LoVo (cell line): ENCODE measurements around the gene RPS25.
"Not testable (repeated sequence)": the region's sequence is repeated elsewhere in the genome, so short reads cannot be mapped to it uniquely, and the experiment has no call there.

Source experiments
- DNase-seq: peaks from one replicate; pipeline ENCODE4 v3.0.0-alpha.2; 2016; ENCODE audit warnings: low spot score

The RPS25 gene

DNA sequence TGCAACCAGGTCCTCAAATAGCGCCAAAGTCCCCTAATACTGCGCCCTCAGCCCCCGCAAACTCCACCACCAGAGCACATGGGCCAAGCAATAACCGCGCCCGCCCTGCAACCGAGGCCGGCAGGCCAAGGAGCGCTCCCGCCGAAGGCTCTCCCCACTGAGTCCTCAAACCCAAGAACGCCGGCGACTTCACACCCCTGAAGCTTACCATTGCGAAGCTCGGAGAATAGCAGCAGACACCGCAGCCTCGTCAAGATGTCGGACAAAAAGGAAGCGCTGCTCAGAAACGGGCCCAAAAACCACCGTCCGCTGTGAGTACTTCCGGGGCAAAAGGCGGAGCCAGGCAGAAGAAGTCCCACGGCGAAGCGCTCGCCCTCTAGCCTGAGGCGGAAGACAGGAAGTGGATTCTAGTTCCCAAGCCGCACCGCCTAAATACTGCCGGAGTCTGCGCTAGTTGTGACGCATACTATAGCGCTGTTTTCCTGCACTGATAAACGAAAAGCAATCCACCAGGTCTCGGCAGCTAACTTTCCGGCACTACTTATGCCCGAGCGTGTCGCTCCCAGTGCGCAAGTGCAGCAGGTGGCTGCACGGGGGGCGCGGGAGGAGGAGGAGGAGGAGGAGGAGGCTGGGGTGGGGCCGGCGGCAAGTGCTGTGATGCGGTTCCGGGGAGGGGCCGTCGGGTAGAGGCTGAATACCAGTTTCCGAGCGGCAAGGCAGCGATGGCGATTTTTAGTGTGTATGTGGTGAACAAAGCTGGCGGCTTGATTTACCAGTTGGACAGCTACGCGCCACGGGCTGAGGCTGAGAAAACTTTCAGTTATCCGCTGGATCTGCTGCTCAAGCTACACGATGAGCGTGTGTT, at the start of gene RPS25, which contains the start of gene TRAPPC4:
Gene RPS25 (minus strand): TSS at position 270 of the 865 bp plus-strand sequence. CDS start 59 bp downstream, at position 211.
Gene TRAPPC4 (plus strand): TSS at position 693 of the 865 bp plus-strand sequence. CDS start 30 bp downstream, at position 723.
- DNase-seq, result peak; percentile 98

DNA sequence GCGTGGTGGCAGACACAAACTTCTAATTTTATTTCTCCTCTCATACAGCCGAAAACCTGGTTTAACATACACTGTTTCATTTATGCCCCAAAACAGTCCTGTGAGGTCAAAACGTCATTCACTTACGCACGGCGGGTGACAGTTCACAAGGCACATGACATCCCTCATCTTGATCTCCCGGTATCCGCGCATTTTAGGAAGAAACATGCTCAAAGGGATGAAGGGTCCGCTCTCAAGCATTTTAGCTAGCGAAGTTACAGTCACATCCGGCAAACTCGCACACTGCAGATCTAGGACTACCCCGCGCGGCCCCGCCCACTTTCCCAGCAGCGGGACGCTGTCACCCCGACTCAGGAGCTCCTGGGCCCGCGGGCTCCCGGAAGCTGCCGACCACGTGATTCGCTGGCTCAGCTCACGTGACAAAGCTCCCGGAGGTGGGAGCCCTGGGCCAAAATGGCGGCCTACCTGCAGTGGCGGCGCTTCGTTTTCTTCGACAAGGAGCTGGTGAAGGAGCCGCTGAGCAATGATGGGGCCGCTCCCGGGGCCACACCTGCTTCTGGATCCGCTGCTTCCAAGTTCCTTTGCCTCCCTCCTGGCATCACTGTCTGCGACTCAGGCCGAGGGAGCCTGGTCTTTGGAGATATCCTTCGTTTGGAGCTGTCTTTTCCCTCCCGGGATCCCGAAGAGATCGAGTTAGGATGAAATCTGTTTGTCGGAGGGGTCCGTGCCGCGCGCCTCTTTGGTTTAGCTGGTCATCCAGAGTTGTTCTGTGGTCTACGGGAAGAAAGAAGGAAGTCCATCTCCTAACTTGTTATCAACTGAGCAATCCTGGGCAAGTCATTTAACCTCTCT, 49.5 kb upstream of the RPS25 start, which contains the start of gene VPS11:
Gene VPS11 (plus strand): TSS at position 448 of the 852 bp plus-strand sequence. CDS start 6 bp downstream, at position 454.
- peak; percentile 96 for DNase-seq

DNA sequence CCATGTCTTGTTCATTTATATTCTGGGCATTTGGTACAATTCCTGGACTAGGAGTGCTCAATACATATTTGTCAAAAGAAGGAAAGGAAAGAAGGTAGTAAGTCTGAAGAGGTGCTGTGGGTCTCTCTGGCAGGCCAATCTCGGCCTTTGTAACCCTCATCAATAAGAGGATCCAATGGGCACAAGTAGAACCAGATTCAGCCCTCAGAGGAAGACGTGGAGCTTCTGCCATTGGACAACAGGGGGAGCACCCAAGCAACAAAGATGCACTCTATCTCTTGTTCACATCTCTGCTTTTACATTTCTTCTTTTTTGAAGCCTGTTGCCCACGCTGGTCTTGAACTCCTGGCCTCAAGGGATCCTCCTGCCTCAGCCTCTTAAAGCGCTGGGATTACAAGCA, 47.2 kb upstream of the RPS25 start:
- no peak for DNase-seq

DNA sequence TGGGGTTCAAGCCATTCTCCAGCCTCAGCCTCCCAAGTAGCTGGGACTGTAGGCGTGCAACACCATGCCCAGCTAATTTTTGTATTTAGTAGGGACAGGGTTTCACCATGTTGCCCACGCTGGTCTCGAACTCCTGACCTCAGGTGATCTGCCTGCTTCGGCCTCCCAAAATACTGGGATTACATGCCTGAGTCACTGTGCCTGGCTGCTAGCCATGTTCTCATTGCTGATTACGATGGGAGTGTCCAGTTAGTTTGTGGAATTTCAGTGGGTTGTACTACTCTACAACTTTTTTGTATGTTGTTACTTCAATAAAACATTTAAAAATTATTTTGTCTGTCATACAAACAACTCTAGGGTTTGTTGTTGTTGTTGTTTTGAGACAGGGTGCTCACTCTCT, 44.6 kb upstream of the RPS25 start:
- DNase-seq, result peak; percentile 28

DNA sequence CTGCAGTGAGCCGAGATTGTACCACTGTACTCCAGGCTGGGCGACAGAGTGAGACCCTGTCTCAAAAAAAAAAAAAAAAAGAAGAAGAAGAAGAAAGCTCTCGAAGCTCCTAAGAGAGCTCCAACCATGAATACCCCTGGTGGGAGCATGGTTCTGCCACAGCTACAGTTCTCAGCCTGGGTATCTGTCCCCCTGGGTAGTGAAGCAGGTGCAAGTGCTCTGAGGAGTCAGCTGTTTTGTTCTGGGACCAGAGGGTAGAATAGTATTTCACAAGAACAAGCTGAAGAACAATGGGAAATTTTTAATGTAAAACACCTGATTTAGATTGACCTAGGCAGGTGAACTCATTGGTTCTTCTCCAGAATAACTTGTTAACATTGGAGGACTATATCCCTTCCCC, 43.1 kb upstream of the RPS25 start:
- DNase-seq, result no peak

DNA sequence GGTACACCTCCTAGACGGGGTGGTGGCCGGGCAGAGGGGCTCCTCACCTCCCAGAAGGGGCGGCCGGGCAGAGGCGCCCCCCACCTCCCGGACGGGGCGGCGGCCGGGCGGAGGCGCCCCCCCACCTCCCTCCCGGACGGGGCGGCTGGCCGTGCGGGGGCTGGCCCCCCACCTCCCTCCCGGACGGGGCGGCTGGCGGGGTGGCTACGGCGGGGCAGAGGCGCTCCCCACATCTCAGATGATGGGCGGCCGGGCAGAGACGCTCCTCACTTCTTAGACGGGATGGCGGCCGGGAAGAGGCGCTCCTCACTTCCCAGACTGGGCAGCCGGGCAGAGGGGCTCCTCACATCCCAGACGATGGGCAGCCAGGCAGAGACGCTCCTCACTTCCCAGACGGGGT, 41.0 kb upstream of the RPS25 start:
- not testable (repeated sequence) for DNase-seq

DNA sequence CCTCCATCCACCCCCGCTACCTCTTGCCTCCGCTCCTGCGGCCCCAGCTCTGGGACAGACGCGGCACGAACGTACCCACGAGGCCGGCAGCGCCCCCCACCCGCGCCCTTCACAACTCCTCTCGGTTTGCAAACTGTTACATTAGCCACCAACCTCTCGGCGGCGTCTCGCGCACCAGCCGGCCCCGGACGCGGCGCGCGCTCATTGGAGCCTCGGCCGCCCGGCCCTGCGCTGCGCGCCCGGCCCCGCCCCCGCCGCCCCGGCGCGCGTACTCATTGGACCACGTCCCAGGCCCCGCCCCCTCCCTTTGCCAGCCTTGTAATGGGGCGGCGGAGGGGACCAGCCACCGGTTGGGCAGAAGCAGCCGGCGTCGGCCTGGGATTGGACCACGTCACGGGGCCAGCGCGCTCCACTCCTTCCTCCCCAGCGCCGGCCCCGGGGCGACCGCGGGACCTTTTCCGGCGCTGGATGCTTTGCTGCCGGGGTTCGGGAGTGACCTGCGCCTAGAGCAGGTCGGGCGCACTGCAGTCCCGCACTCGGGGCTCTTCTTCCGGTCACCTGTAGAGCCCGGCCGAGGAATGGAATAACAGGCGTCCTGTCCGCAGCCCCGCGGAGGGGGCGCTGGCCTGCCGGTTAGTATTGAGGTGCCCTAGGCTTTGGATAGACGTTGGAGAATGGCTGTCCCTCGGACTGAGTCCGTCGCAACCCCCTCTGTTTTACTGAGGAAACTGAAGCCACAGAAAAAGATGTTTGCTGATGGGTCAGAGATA, 39.0 kb upstream of the RPS25 start, which contains the start of gene HYOU1:
Gene HYOU1 (minus strand): TSS at position 206 of the 770 bp plus-strand sequence. CDS start 1,045 bp downstream, outside the sequence.
- peak; percentile 98 for DNase-seq

DNA sequence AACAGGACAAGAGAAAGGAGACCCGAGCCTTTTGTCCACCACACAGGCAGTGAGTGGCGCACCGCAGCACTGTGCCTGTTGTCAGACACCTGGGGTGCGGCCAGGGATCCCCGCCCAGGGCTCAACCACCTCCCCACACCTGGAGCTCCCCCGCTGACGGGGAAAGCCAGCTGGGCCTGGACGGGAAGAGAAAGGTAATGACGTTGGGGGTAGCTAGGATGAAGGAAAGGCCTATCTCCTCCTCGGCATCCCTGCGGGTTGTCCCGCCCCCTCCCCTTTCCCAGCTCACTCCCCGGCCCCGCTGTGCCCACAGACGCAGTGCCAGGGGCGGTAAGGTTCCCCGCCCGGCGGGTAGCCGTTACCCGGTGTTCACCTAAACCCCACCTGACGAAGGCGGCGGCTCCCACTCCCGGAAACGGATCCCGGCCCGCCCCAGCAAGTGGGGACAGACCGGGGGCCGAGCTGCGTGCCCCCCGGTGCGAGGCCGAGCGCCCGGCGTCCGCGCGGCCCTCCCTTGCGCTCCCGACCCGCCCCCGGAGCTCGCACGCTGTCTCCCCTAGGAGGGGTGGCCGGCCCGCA, 38.4 kb upstream of the RPS25 start:
- peak; percentile 20 for DNase-seq

DNA sequence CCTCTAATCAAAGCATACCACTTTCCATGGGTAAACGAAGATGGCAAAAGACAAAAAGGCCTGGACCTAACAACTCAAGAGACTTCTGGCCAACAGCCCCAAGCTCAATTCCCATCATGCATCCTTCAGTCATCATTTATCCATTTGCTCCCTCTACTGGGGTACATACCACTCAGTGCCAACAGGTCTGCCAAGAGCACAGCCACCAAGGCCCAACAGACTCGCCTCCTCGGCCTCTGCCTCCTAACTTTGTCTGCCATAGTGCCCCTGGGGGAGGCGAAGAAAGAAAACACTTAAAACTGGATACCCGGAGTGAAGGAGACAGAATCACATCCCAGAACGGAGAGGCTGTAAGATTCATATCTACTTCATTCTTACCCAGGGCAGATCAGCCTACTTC, 37.8 kb upstream of the RPS25 start:
- peak; percentile 8 for DNase-seq

DNA sequence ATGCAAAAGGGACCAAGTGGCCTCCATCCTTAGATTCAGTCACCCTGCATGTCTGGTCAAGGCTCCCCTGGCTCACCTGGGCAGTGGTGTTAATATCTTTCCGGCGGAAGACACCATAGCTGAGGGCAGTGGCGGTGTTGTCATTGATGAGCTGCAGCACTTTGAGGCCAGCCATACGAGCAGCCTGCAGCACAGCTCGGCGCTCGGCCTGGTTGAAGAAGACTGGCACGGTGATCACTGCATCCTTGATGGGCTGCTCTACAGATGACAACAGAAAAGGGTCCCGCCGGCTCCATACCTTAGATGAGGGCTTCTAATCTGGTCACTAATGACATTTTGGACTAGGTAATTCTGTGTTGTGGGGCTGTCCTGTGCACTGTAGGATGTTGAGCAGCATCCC, 36.3 kb upstream of the RPS25 start:
- DNase-seq, result no peak

DNA sequence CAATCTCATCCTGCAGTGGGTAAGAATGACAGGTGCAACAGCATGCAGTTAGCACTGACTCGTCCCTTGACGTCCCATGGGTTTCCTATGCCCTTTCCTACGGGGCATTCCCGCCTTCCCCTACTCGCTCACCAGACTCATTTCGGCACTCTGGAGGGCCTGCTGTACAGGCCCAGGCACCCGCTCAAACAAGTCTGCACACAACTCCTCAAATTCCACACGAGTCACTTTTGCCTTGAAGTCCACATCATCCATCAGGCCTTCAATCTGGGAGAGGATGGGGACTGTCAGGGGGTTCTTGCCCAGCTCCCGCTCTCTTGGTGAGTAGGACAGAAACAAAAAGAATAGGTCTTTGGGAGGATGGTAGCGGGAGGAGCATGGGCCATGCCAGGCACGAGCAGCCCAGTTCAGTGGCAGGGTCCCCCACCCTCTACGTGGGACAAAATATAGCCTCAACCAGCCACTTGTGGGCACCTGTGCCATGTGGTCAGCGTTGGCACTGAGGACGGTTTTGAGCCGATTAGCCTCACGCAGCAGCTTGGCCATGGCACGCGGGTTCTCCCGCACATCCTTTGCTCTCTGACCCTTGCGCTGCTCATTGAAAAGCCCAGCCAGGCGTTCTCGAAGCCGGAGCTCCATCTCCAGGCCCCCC, 34.1 kb upstream of the RPS25 start:
- no peak for DNase-seq

DNA sequence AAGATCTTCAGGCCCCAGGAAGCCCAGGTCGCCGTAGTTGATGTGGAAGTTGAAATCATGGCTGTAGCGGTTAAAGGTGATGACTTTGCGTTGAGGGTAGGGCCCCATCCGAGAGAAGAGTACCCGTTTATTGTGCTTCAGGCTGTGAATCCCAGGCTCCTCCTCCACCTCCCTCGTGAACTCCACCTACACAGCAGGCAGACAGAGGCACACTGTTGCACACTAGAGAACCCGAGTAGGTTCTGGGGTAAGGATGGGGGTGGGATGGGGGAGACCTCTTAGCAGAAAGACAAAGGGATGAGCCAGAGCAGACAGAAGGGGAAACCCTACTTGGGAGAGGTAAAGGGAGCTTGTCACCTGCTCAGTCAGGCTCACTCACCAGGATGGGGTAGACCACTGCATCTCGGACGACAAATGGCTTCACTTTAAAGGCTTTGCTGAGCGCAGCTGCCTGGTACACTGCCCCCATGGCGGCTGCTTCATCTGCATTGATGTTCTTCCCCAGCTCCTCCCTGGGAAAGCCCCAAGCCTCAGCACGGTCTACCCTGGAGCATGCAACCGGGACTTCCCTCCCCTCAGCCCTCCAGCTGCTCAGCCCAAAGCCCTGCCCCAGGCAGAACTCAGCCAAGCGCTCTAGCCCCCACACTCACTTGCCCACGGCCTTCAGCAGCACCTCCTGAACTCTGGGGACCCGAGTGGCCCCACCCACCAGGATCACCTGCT, 33.5 kb upstream of the RPS25 start:
- no peak for DNase-seq

DNA sequence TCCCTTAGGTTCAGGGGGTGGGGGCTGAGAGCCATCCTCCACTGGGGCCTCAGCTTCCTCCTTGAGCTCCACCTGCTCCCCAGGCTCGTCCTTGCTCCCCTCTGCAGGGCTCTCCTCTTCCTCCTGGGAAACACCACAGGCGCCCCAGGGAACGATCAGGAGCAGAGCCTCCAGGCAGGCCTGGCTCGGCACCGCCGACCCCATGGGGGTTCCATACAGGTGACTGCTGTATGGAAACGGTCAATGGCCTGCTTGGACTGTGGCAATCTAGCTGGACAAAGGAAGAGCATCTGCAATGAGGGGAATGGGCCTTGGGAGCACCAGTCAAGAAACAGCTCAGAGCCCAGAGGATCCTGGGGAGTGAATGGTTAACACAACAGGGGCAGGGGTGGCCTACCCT, 30.9 kb upstream of the RPS25 start:
- no peak for DNase-seq

DNA sequence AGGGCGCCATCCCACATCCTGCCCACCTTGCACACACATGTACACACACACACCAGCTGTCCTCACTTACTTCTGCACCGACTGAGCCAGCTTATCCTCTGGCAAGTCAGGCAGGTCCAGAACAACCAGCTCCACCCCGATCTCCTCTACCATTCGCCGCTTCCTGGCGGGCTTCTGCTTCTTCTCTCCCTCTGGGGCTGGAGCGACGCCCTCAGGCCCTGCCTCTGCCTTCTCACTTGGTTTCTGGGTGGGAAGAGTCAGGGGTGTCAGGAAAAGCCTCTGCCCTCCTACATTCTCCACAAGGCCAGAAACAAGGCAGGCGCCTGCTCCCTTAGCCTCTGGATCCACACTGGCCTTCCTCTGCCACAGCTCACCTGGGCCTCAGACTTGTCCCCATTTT, 30.5 kb upstream of the RPS25 start:
- no peak for DNase-seq

DNA sequence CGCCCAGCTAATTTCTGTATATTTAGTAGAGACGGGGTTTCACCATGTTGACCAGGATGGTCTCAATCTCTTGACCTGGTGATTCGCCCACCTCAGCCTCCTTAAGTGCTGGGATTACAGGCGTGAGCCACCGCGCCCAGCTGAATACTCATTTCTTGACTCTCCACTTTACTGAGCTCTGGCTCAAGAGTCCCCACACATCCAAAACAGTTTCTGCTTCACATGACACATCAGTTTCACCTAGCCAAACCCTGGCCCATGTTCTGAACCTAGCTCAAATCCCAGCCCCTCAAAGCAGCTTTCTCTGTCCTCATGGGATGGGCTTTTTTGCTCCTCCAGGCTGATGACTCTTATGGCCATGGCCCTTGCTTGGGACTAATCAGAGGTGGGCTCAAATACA, 29.1 kb upstream of the RPS25 start:
- DNase-seq, result no peak

DNA sequence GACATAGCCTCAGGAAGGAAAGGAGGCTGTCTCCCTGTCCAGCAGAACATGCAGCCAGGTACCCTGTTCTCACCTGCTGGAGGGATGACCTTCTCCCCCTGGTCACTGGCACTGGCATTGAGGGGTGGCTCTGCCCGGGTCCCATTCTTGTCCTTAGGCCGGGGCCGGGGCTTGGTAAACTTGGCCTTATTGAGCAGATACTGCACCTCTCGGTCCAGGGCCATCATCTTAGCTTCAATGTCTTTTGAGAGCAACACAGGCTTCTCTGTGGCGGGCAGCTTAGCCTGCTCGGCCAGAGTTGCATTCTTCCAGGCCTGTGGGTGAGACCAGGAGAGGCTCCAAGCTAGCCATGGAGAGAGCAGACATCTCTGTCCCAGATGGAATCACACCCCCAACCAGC, 28.3 kb upstream of the RPS25 start:
- no peak for DNase-seq

DNA sequence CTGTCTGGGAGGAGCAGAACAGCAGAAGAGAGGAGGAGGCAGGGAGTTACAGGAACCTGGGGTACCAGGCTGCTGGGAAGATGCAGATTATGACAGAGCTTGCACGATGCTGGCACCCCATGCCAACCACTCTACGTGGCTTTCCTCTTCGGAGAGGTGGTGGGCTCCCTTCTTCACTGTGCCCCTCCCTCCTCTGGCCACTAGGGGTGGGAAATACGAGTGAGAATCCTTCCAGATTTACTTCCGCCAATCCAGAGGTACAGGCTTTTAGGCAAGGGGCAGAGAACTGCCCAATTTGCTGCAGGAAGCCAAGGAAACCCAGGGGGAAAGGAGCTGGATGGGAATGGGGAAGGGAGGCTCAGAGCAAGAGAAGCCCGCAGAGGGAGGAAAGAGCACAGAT, 26.6 kb upstream of the RPS25 start:
- no peak for DNase-seq

DNA sequence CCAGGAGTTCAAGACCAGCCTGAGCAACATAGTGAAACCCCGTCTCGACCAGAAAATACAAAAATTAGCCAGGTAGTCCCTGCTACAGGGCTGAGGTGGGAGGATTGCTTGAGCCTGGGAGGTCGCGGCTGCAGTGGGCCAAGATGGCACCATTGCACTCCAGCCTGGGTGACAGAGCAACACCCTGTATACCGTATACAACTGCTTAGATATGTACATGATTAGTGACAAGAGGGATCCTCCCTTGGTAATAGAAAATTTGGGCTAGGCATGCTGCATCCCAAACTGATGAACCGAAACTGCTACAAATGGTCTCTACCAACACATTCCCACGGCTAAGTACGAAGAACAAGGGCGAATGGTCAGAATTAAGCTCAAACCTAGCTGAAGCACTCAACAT, 24.8 kb upstream of the RPS25 start:
- DNase-seq, result no peak

DNA sequence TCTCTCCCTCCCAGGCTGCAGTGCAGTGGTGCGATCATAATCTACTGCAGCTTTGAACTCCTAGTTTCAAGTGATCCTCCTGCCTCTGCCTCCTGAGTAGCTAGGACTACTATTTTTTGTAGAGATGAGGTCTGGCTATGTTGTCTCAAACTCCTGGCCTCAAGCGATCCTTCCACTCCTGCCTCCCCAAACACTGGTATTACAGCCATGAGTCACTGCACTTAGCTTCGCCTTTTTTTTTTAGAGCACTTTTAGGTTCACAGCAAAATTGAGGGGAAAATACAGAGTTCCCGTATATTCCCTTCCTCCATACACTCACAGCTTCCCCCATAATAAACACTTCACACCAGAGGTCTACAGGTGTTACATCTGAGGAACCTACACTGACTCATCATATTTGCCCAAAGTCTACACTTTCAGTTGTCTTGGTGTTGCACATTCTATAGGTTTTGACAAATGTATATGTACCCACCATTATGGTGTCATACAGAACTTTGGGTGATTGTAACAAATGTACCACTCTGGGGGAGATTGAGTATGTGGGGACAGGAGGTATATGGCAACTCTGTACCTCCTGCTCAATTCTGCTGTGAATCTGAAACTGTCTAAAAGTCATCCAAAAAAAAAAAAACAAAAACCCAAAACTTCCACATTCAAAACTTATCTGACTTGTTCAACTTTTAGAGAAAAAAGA, 23.8 kb upstream of the RPS25 start:
- no peak for DNase-seq

DNA sequence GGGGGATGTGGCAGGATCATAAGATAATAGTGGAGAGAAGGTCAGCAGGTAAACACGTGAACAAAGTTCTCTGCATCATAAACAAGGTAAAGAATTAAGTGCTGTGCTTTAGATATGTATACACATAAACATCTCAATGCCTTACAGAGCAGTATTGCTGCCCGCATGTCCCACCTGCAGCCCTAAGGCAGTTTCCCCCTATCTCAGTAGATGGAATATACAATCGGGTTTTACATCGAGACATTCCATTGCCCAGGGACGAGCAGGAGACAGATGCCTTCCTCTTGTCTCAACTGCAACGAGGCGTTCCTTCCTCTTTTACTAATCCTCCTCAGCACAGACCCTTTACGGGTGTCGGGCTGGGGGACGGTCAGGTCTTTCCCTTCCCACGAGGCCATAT, 21.3 kb upstream of the RPS25 start:
- not testable (repeated sequence) for DNase-seq
